Stimulated activated naive B cell treated with anti-CD40 and anti-IgM and Interleukin-4, amounts not matched to agents 10 μg/mL and 1 μg/mL and 100 μg/mL, for 72 hours (primary cell): Measurements from ENCODE around the gene MICALL1.

Experiments
- ATAC-seq, 2 donors: fragments of 150-1000 bp; cut with Tn5 transposase; replicated peaks; 2 replicates each; pipeline ENCODE4 v1.10.0; 2021; ENCODE audit warnings: moderate library complexity in 1 of 2
- DNase-seq: peaks from one replicate; pipeline ENCODE4 v3.0.0; 2021
- H3K27ac Mint-ChIP-seq: one replicate; pipeline ENCODE4 v1.8.0; 2022; ENCODE audit warnings: mild to moderate bottlenecking, mixed read lengths
- H3K27me3 Mint-ChIP-seq, 2 donors: one replicate each; pipeline ENCODE4 v1.8.0; 2022; ENCODE audit warnings: mixed read lengths in 2 of 2
- H3K36me3 Mint-ChIP-seq, 2 donors: one replicate each; pipeline ENCODE4 v1.8.0; 2022; ENCODE audit warnings: mixed read lengths in 2 of 2, mild to moderate bottlenecking in 1 of 2
- H3K4me1 Mint-ChIP-seq, 2 donors: one replicate each; pipeline ENCODE4 v1.8.0; 2022; ENCODE audit warnings: mixed read lengths in 2 of 2, mild to moderate bottlenecking in 1 of 2
- H3K4me3 Mint-ChIP-seq, 2 donors: one replicate each; pipeline ENCODE4 v1.8.0; 2022; ENCODE audit warnings: mild to moderate bottlenecking in 2 of 2, mixed read lengths in 2 of 2, moderate library complexity in 1 of 2
- H3K9me3 Mint-ChIP-seq, 2 donors: one replicate each; pipeline ENCODE4 v1.8.0; 2022; ENCODE audit warnings: mixed read lengths in 2 of 2, mild to moderate bottlenecking in 1 of 2

Gene MICALL1

GRCh38 chr22:37985050-37985585 is 79.0 kb downstream of the MICALL1 start:
- no peak overlapping the region for H3K27ac Mint-ChIP-seq

GRCh38 chr22:37985751-37986281 is 79.7 kb downstream of the MICALL1 start:
- no peak overlapping the region for H3K4me3 Mint-ChIP-seq
- H3K9me3 Mint-ChIP-seq, result no peaks in the 10 kb centered on the region
- H3K36me3 Mint-ChIP-seq, result peaks cover 18 to 23% of the 10 kb centered on the region in 2 donors
- H3K27ac Mint-ChIP-seq, result no peak overlapping the region
- no peak for DNase-seq
- no peak for ATAC-seq
- H3K4me1 Mint-ChIP-seq, result no peaks in the 10 kb centered on the region
- no peaks in the 10 kb centered on the region for H3K27me3 Mint-ChIP-seq

More at GRCh38 chr22:37985050-37985585, 79.0 kb downstream of the MICALL1 start:
- Mint-ChIP-seq H3K36me3 (peaks cover 20 to 29% of the 10 kb centered on the region in 2 donors), H3K27me3 (no peaks in the 10 kb centered on the region), H3K4me1 (no peaks in the 10 kb centered on the region), H3K4me3 (no peak overlapping the region), H3K9me3 (no peaks in the 10 kb centered on the region)
- no peak for ATAC-seq
- no peak for DNase-seq

GRCh38 chr22:37986371-37986770 is 80.3 kb downstream of the MICALL1 start:
- H3K27me3 Mint-ChIP-seq, result no peaks in the 10 kb centered on the region
- ATAC-seq (no peak), DNase-seq (no peak)
- no peaks in the 10 kb centered on the region for H3K9me3 Mint-ChIP-seq
- H3K27ac Mint-ChIP-seq, result no peak overlapping the region
- no peaks in the 10 kb centered on the region for H3K4me1 Mint-ChIP-seq
- H3K36me3 Mint-ChIP-seq, result peaks cover 18 to 23% of the 10 kb centered on the region in 2 donors
- no peak overlapping the region for H3K4me3 Mint-ChIP-seq

DNA sequence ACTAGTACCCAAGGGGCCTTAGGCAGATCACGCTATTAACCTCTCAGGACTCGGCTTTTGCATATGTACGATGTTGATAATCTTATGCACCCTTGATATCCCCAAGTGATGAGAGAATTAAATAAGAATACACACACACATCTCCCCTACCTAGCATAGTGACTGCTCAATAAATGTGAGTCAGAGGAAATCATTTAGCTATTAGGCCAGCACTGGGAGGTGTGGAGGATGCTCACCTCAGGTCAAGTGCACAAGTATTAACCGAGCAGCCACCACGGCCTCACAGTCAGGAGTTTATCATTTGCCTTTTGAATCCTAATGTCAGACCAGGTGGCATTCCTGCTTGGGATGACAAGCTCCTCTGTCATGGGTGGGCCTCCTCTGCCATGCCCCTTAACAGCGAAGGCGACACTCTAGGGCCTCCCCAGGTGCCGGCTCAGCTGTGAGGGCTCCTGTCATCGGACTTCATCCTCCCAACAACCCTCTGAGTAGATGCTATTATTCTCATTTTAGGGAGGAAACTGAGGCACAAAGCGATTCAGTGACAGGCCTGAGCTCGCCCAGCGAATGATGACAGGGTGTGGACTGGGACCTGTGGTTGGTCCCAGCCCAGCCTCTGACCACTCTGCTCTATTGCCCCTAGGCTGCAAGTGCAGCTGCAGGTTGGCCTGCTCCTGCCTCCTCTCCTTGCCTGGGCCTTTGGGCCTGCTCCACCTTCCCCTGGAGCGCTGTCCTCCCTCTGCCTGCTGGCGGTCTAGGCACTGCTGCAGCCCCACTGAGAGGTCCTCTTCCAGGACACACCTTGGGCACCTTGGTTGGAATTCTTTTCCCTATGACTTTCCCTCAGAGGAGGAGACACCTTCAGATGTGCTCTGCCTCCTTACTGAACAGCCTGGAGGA is 83.3 kb downstream of the MICALL1 start:
- peaks cover 1 to 9% of the 10 kb centered on the region in 2 donors for H3K36me3 Mint-ChIP-seq
- ATAC-seq, result no peak
- H3K4me1 Mint-ChIP-seq, result no peaks in the 10 kb centered on the region
- H3K9me3 Mint-ChIP-seq, result no peaks in the 10 kb centered on the region
- DNase-seq, result no peak
- H3K4me3 Mint-ChIP-seq, result no peak overlapping the region
- H3K27me3 Mint-ChIP-seq, result no peaks in the 10 kb centered on the region
- H3K27ac Mint-ChIP-seq, result no peak overlapping the region

GRCh38 chr22:37990301-37990700 is 84.2 kb downstream of the MICALL1 start:
- H3K4me3 Mint-ChIP-seq, result no peak overlapping the region
- no peaks in the 10 kb centered on the region for H3K27me3 Mint-ChIP-seq
- no peak for ATAC-seq
- no peaks in the 10 kb centered on the region for H3K9me3 Mint-ChIP-seq
- H3K36me3 Mint-ChIP-seq, result peaks cover 1 to 8% of the 10 kb centered on the region in 2 donors
- H3K4me1 Mint-ChIP-seq, result peaks cover 1 to 5% of the 10 kb centered on the region in 2 donors
- no peak overlapping the region for H3K27ac Mint-ChIP-seq
- DNase-seq, result no peak

- no peaks in the 10 kb centered on the region for H3K27me3 Mint-ChIP-seq
- peaks cover 5 to 10% of the 10 kb centered on the region in 2 donors for H3K4me1 Mint-ChIP-seq
- no peaks in the 10 kb centered on the region for H3K9me3 Mint-ChIP-seq
- H3K36me3 Mint-ChIP-seq, result peaks cover 1 to 6% of the 10 kb centered on the region in 2 donors
- ATAC-seq (no peak), DNase-seq (no peak)
- H3K27ac Mint-ChIP-seq, result no peak overlapping the region
- no peak overlapping the region for H3K4me3 Mint-ChIP-seq
These were observed 84.8 kb downstream of the MICALL1 start for GRCh38 chr22:37990862-37991261.

GRCh38 chr22:37991731-37992442 is 85.8 kb downstream of the MICALL1 start:
- no peak overlapping the region for H3K4me3 Mint-ChIP-seq
- DNase-seq (no peak), ATAC-seq (no peak)
- no peak overlapping the region for H3K27ac Mint-ChIP-seq
- no peaks in the 10 kb centered on the region for H3K27me3 Mint-ChIP-seq
- peaks cover 0 to 3% of the 10 kb centered on the region in 2 donors for H3K36me3 Mint-ChIP-seq
- peaks cover 13 to 21% of the 10 kb centered on the region in 2 donors for H3K4me1 Mint-ChIP-seq
- no peaks in the 10 kb centered on the region for H3K9me3 Mint-ChIP-seq
